Frontal cortex (tissue), 4 donors: Measurements from ENCODE around the gene SLC22A15. TPM values are rescaled to one million over a fixed set of nuclear protein-coding genes. Genes with fewer than 3 reads are reported as not detected.
A peak's percentile ranks its signal among the peaks of the same experiment; 100 is the strongest.
"Not testable (repeated sequence)": the region's sequence is repeated elsewhere in the genome, so short reads cannot be mapped to it uniquely, and the experiment has no call there.

ENCODE experiments used
- DNase-seq, 2 donors: peaks; one replicate each; pipeline ENCODE4 v3.0.0; 2012; ENCODE audit warnings: low spot score in 2 of 2
- FAIRE-seq: peaks from 2 replicates; lab custom pipeline; 2012; peaks lifted over from hg19 to GRCh38; lab: Jason Lieb, UNC
- total RNA-seq: library from RNA; depleted of rRNA; stranded (reverse); fragments of >200 nt; gene quantifications from one replicate; pipeline ENCODE4 v1.2.3, GENCODE V29; 2014
- donor health status: control.
- donor health status: control.
- donor health status: control.

SLC22A15 gene
- total RNA-seq, 1 donor from 2014 or later = 11.4 TPM

DNA sequence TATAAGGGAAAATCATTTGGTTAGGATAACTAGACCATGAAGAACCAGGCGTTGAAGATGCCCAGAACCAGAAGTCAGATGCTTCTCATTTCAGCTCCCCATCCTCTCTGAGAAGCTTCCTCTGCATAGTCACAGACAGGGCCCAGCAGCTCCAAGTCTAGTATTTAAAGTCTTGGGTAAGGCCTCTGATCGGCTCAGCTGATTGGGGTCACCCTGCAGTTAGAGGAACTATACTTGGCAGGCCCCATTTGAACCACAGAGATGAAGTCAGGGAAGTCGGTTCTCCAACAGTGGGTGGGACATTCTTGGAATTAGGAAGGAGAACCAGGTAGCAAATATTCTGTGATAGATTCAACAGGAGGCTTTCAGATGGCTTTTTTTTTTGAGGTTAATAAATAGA lies 48.3 kb downstream of the SLC22A15 start:
- DNase-seq (no peak), FAIRE-seq (no peak)

- DNase-seq (no peak), FAIRE-seq (no peak)
Observed at GRCh38 chr1:116026631-116027030, 50.3 kb downstream of the SLC22A15 start.

DNA sequence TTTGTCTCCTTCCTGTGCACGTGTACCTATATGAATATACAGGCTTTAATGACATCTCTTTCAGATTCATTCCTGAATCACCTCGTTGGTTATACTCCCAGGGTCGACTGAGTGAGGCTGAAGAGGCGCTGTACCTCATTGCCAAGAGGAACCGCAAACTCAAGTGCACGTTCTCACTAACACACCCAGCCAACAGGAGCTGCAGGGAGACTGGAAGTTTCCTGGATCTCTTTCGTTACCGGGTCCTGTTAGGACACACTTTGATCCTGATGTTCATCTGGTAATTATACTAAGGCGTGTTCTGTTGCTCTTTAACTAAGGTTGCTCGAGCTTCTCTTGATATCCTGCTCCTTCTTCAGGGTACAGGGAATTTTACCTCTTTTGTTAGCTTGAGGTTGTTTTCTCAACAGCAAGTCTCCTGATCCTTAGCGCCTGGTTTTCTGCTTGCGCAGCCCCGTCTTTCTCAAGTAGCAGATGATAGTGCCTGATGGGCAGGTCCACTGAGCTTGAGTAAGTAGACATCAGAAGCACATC lies 55.1 kb downstream of the SLC22A15 start:
- no peak for FAIRE-seq

DNA sequence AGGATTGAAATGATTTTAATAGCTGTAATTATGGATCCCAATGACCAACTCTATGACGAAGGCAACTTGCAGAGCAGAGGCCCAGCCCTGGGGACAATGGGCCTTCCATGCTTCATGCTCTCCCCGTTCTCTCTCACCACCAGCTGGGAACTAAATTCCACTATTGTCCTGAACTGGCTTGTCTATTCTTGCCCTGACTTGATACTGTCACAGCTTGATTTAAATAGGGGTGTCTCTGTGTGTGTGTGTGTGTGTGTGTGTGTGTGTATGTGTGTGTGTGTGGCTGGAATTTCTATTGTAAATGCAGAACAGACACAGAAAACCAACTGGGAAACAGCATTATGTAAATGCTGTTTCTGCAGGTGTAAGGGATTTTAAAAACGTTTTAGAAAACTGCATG lies 57.0 kb downstream of the SLC22A15 start:
- FAIRE-seq = peak; percentile 87
- DNase-seq = peak in 1 of 2 donors; percentile 19

More for the DNA sequence above, 55.1 kb downstream of the SLC22A15 start:
- DNase-seq = no peak

GRCh38 chr1:116036255-116036654 lies 59.9 kb downstream of the SLC22A15 start:
- DNase-seq (no peak), FAIRE-seq (no peak)

DNA sequence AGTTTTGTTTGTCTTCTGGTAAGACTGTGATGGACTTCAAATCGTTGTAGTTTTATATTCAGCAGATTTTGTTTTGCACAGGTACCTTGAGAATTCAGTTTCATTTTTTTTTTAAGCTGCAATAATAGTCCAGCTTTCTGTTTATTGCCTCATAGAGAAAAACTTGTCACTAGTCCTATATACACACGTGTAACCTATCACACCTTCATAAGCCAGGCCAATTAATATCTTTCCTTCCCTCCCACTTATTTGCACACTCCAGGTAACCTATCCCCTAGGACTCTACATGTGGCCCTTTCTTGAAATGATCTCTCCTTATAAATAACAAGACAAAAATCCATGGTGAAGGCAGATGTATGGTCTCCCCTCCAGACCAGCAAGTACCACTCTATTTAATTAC lies 62.4 kb downstream of the SLC22A15 start:
- FAIRE-seq (no peak), DNase-seq (no peak)

DNA sequence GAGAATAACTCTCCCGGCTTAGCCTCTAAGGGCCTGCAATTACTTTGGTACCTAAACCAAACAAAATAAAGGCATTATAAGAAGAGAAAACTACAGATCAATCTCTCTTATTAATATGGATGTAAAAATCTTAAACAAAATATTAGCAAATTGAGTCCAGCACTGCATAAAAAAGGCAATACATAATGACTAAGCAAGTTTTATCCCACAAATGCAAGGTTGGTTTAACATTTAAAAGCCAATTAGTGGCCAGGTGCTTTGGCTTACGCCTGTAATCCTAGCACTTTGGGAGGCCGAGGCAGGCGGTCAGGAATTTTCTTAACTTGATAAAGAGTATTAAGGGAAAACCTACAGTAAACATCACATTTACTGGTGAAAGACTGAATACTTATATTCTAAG lies 67.8 kb downstream of the SLC22A15 start:
- FAIRE-seq (no peak), DNase-seq (no peak)

DNA sequence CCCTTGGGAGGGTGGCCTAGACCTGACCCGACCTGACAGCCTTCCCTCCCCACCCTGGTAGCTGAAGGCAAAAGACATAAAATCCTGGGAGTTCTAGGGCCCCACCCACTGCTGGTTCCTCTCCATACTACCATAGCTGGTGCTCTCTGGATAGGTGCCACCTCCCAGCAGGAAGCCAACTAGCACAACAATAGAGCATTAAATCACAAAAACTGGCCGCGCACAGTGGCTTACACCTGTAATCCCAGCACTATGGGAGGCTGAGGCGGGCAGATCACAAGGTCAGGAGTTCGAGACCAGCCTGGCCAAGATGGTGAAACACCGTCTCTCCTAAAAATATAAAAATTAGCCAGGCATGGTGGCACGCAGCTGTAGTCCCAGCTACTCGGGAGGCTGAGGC lies 70.6 kb downstream of the SLC22A15 start:
- DNase-seq, FAIRE-seq: not testable (repeated sequence)

DNA sequence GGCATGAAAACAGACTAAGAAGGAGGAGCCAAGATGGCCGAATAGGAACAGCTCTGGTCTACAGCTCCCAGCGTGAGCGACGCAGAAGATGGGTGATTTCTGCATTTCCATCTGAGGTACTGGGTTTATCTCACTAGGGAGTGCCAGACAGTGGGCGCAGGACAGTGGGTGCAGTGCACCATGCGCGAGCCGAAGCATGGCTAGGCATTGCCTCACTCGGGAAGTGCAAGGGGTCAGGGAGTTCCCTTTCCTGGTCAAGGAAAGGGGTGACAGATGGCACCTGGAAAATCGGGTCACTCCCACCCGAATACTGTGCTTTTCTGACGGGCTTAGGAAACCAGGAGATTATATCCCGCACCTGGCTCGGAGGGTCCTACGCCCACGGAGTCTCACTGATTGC lies 75.6 kb downstream of the SLC22A15 start:
- not testable (repeated sequence) for FAIRE-seq

DNA sequence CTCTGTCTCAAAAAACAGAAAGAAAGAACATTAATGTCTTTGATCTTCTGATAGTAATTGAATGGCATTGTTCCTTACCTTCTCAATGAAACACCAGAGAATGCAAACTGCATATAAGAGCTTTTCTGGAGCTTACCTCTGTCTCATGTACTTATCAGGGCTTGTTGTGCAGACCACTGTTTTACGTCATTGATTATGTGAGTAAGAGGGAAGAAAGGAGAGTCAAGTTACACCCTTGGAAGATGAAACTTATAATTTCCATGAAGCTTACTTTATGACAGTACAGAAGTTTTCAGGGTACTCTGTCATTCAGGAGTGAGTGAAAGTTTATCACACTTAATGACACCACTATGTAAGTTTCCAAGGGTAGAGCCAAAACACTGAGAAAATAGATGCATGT lies 85.9 kb downstream of the SLC22A15 start:
- DNase-seq (no peak), FAIRE-seq (no peak)

More for the DNA sequence above, 75.6 kb downstream of the SLC22A15 start:
- not testable (repeated sequence) for DNase-seq

DNA sequence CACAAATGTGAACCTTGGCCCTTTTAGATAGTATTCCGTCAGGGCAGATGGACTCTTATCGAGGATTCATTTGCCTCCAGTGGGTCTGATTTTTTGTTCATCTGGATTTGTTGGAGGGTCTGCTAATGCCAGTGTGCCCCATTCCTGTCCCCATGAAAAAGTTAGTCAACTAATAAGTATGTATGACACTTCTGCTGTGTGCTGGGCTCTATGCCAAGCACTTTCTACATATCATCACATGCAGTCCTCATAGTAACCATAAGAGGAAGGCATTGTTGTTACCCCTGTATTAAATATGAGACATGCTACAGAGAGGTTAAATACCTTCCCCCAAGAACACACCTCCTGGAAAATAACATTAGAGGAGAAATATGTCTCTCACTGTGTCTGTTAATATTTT lies 88.3 kb downstream of the SLC22A15 start:
- no peak for FAIRE-seq

GRCh38 chr1:116066868-116067565 lies 90.7 kb downstream of the SLC22A15 start:
- no peak for FAIRE-seq
- DNase-seq = no peak

More for the DNA sequence above, 88.3 kb downstream of the SLC22A15 start:
- DNase-seq = no peak

DNA sequence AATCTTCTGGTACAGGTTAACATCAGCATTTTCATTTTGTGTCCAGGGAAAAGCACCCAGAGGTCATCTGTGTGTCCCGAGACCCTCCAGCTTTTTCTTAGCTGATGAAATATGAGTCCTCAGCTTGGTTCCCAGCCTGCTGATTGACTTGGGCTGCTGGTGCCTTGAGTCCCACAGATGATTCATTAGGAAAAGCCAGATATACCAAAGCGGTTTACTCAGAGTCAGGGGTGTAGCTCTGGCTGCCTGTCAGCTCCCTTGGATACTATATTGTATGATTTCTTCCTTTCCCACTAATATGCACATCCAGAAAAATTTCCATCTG lies 91.2 kb downstream of the SLC22A15 start:
- no peak for FAIRE-seq
- DNase-seq = no peak

DNA sequence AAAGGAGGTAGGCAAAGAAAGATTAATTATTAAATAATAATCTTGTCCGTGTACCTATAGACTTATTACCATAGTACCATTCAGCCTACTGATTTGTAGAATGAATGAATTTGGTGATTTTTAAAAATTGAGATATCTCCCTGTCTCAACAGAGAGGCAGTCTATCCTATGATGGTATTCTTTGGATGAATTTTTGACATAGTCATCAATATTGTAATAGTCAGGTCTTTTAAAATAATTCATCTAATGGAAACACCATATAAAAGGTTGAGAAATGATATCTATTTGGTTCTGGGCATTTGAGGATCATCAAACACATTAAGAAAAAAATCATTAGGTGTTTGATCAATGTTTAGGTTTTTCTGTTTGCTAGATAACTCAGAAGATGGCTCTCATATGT lies 99.3 kb downstream of the SLC22A15 start:
- FAIRE-seq = no peak
- DNase-seq = no peak

GRCh38 chr1:116075990-116076389 lies 99.7 kb downstream of the SLC22A15 start:
- FAIRE-seq (no peak), DNase-seq (no peak)

DNA sequence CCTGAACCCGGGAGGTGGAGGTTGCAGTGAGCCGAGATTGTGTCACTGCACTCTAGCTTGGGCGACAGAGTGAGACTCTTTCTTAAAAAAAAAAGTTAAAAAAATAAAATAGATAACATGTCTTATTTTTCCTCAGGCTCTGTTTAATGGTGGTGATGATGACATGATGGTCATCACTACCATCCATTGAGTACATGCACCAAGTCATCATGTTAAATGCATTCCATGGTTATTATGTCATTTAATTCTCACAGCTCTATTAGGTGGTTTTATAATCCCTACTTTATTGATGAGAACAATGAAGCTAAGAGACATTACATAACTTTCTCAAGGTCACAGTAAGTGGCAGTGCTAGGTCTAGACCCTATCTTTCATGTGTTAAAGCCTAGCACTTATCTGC lies 100.5 kb downstream of the SLC22A15 start:
- FAIRE-seq = no peak
- no peak for DNase-seq

DNA sequence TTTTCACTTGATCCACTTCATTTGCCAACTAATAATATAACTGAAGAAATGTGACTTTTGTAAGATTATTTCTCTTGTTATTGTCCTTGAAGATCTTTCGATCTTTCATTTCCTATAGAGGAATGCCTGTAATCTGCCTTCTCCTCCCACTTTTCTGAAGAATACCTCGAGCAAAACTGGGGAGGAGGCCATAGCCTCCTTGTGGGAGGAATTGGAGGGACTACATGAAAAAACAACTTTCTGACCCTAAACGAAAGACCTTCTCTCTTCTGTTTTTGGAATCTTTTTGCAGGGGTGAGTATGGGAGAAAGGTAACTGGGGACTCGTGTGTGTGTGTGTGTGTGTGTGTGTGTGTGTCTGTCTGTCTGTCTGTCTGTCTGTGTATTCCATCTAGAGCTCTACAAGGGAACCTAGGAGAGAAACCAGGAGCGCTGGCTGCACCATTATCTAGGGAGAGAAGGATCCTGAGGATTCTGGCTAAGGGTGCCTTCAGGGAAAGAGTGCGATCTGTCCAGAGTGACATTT lies 102.4 kb downstream of the SLC22A15 start:
- FAIRE-seq = no peak
- DNase-seq = no peak

GRCh38 chr1:116087628-116088027 lies 111.3 kb downstream of the SLC22A15 start:
- FAIRE-seq = no peak
- DNase-seq = no peak

GRCh38 chr1:116089870-116090269 lies 113.6 kb downstream of the SLC22A15 start:
- no peak for DNase-seq
- FAIRE-seq = no peak

DNA sequence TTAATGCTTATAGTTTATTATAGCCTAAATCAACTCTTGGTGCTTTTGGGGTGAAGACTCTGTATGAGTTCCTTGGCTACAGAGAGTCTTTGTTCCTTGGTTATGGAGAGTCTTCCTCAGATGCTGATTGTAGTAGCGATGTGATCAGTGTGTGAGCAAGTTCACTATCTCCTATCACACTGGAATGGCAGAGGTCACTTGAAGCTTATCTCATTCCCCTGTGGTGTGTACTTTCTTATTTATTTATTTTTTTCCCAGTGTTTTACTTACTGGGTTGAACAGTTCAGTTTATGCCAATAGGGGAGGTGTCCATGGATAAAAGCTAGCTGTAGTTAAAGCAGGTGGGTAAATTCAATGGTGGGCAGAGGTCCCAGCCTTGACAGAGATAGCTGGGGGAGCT lies 114.8 kb downstream of the SLC22A15 start:
- DNase-seq (no peak), FAIRE-seq (no peak)

GRCh38 chr1:116092752-116093489 lies 116.6 kb downstream of the SLC22A15 start:
- no peak for FAIRE-seq
- no peak for DNase-seq
